K562 (cell line): Measurements from ENCODE around the gene RIMBP3C. TPM values are rescaled to one million over a fixed set of nuclear protein-coding genes. Genes with fewer than 3 reads are reported as not detected.

ENCODE experiments used
- ATAC-seq: fragments of 200-7000 bp; cut with Tn5 transposase; 3 replicates; pipeline ENCODE4 v1.9.1; 2020; ENCODE audit warnings: moderate library complexity
- BruUV-seq: library from RNA; stranded (reverse); fragments of 400-500 nt; replicated peaks from 2 replicates; lab custom pipeline; 2021; lab: Mats Ljungman, UMichigan
- CTCF ChIA-PET: fragments of 300-600 bp; formaldehyde crosslinking; extraction: SDS; loops from one replicate; lab custom pipeline; 2021; ENCODE audit warnings: low intra/inter-chr PET ratio; lab: Yijun Ruan, JAX
- POLR2A ChIA-PET: fragments of 300-600, 350-650 bp; sonication (Branson Sonifier 250); formaldehyde crosslinking; extraction: SDS; loops from one replicate; lab custom pipeline; 2021; ENCODE audit warnings: antibody characterized with exemption, inconsistent platforms; lab: Yijun Ruan, JAX
- DNase-seq, 4 experiments: peaks; one replicate each; pipeline versions ENCODE4 v3.0.0 to v3.0.0-alpha.2; 2011 to 2018; ENCODE audit warnings: low spot score in 3 of 4, mixed read lengths in 3 of 4; ENCODE audit errors: extremely low read depth in 1 of 4
- FAIRE-seq: peaks from 2 replicates; lab custom pipeline; 2011; peaks lifted over from hg19 to GRCh38; lab: Jason Lieb, UNC
- H2AFZ ChIP-seq: 2 replicates; pipeline ENCODE4 v1.6.0; 2011; ENCODE audit warnings: low read depth, low read length, control low read depth, inconsistent platforms
- H3K27ac ChIP-seq: fragments of 200-600 bp; 3 replicates; pipeline ENCODE4 v1.8.0; 2011; ENCODE audit warnings: low read depth, mild to moderate bottlenecking, control low read depth, inconsistent platforms, low read length, moderate library complexity, mixed read lengths; ENCODE audit errors: extremely low read depth
- H3K27me3 ChIP-seq, 2 experiments: fragments of 300-600 bp in 1 of 2; 2 replicates in 1 of 2; 3 replicates in 1 of 2; pipeline versions ENCODE4 v1.6.0 to v1.8.0; 2011; ENCODE audit warnings: inconsistent platforms in 2 of 2, low read length in 2 of 2, mild to moderate bottlenecking in 1 of 2, mixed read lengths in 1 of 2, moderate library complexity in 1 of 2; ENCODE audit not compliant: control insufficient read depth in 2 of 2, insufficient read depth in 2 of 2
- H3K36me3 ChIP-seq: fragments of 300-600 bp; 3 replicates; pipeline ENCODE4 v1.8.0; 2011; ENCODE audit warnings: mild to moderate bottlenecking, low read length, inconsistent platforms; ENCODE audit not compliant: control insufficient read depth, insufficient read depth
- H3K4me1 ChIP-seq, 2 experiments: fragments of 200-600 bp in 1 of 2; replicated peaks in 1 of 2; 2 replicates in 1 of 2; 3 replicates in 1 of 2; pipeline versions ENCODE4 v1.5.1 to v1.8.0; 2011; ENCODE audit warnings: inconsistent platforms in 2 of 2, low read length in 2 of 2, mild to moderate bottlenecking in 1 of 2, mixed read lengths in 1 of 2, moderate library complexity in 1 of 2; ENCODE audit not compliant: control insufficient read depth in 2 of 2, insufficient read depth in 2 of 2
- H3K4me2 ChIP-seq: 2 replicates; pipeline ENCODE4 v1.6.1; 2011; ENCODE audit warnings: low read length, control low read depth, inconsistent platforms, mixed read lengths; ENCODE audit not compliant: insufficient read depth
- H3K4me3 ChIP-seq: fragments of 200-600 bp; sonication (generic), shearing (Covaris generic); 2 replicates; pipeline ENCODE4 v1.5.1; 2016; ENCODE audit warnings: control low read depth, inconsistent platforms
- H3K79me2 ChIP-seq: fragments of 200-600 bp; 3 replicates; pipeline ENCODE4 v1.8.0; 2011; ENCODE audit warnings: low read length, inconsistent platforms; ENCODE audit not compliant: control insufficient read depth, insufficient read depth
- H3K9ac ChIP-seq, 2 experiments: 2 replicates each; pipeline versions ENCODE4 v1.6.0 to v1.6.1; 2011; ENCODE audit warnings: low read depth in 2 of 2, low read length in 2 of 2, control low read depth in 1 of 2, inconsistent platforms in 1 of 2, mild to moderate bottlenecking in 1 of 2, mixed read lengths in 1 of 2; ENCODE audit not compliant: insufficient read depth in 1 of 2
- H3K9me1 ChIP-seq: one replicate; pipeline ENCODE4 v1.6.0; 2011; ENCODE audit warnings: inconsistent platforms, mild to moderate bottlenecking, low read length, moderate library complexity; ENCODE audit not compliant: control insufficient read depth, insufficient read depth
- H3K9me3 ChIP-seq: replicated peaks from 2 replicates; pipeline ENCODE4 v1.5.1; 2011; ENCODE audit warnings: low read depth, low read length, inconsistent platforms; ENCODE audit not compliant: control insufficient read depth, insufficient read depth
- H4K20me1 ChIP-seq: replicated peaks from 2 replicates; pipeline ENCODE4 v1.6.1; 2011; ENCODE audit warnings: low read length, inconsistent platforms, mixed read lengths; ENCODE audit not compliant: control insufficient read depth, insufficient read depth
- ASH1L ChIP-seq: fragments of 450-650 bp; IDR thresholded peaks from 2 replicates; pipeline ENCODE4 v1.6.1; 2018; ENCODE audit warnings: borderline replicate concordance, mild to moderate bottlenecking, low read depth; ENCODE audit not compliant: partially characterized antibody
- MEIS2 ChIP-seq: fragments of 450-650 bp; IDR thresholded peaks from 2 replicates; pipeline ENCODE4 v1.6.1; 2014; ENCODE audit warnings: mild to moderate bottlenecking; ENCODE audit not compliant: partially characterized antibody
- POLR2AphosphoS2 ChIP-seq: IDR thresholded peaks from 2 replicates; pipeline ENCODE4 v1.6.1; 2012; ENCODE audit warnings: low read length, improper control_type of control experiment
- RBM34 ChIP-seq: fragments of 200-400 bp; formaldehyde crosslinking; IDR thresholded peaks from 2 replicates; pipeline ENCODE4 v1.6.1; 2018; ENCODE audit warnings: low read length, borderline replicate concordance; ENCODE audit not compliant: insufficient read depth
- SMARCB1 ChIP-seq: IDR thresholded peaks from 2 replicates; pipeline ENCODE4 v1.6.1; 2011; ENCODE audit warnings: improper control_type of control experiment, low read depth; ENCODE audit not compliant: insufficient read length
- ZNF12 ChIP-seq: sonication (generic); formaldehyde crosslinking; IDR thresholded peaks from 2 replicates; pipeline ENCODE4 v1.4.0; 2020; ENCODE audit warnings: mild to moderate bottlenecking, missing genetic modification reagents
- WGBS: fragments of 100-300 bp; shearing (Covaris generic); methylation state at CpG from one replicate; pipeline ENCODE4 v1.1.6; 2016; ENCODE audit warnings: low coverage, mixed read lengths; ENCODE audit not compliant: insufficient coverage; ENCODE audit errors: missing lambda C conversion rate; 5-methylcytosine and 5-hydroxymethylcytosine counted together
- in situ Hi-C: fragments of 300-500 bp; cut with MboI; formaldehyde crosslinking; loops from 4 replicates; pipeline ENCODE4 v1.15.0; 2018; ENCODE audit warnings: inconsistent platforms, mixed read lengths
- intact Hi-C: fragments of 100-400 bp; cut with micrococcal nuclease; formaldehyde crosslinking; loops from 2 replicates; pipeline ENCODE4 v1.14.2; 2022
- polyA plus RNA-seq, 8 experiments: library from polyadenylated mRNA; depleted of rRNA in 4 of 8; stranded (reverse) in 5 of 8; unstranded in 3 of 8; fragments of >200 nt; fragmentation: Nextera tagmentation in 2 of 8; fragmentation: Illumina TruSeq in 1 of 8; extraction: Ambion mirVana in 2 of 8; extraction: Trizol in 1 of 8; gene quantifications; 2 replicates each; pipeline versions ENCODE4 v1.2.1 to v1.2.3, GENCODE V29; 2011 to 2014; ENCODE audit warnings: inconsistent platforms in 1 of 8, missing spikeins in 1 of 8
- total RNA-seq, 7 experiments: library from RNA; depleted of rRNA in 6 of 7; stranded (reverse); fragments of >200 nt in 6 of 7; fragmentation: Illumina TruSeq in 2 of 7; extraction: Trizol in 2 of 7; gene quantifications; 2 replicates each; pipeline versions ENCODE4 v1.2.1 to v1.2.3, GENCODE V29; 2011 to 2021; ENCODE audit warnings: low replicate concordance in 1 of 7
- TF ChIP-seq, protein P1 (sequence below): sonication (generic); formaldehyde crosslinking; IDR thresholded peaks from 2 replicates; pipeline ENCODE4 v1.8.1; 2023; ENCODE audit warnings: mild to moderate bottlenecking, missing genetic modification reagents

The RIMBP3C gene
- total and polyA plus RNA-seq, 9 of the 15 experiments (the other 6 are each of a cell fraction or from before 2014, with no cell fraction given): 0.09 to 0.98 (median 0.17) TPM; not detected in 2

DNA sequence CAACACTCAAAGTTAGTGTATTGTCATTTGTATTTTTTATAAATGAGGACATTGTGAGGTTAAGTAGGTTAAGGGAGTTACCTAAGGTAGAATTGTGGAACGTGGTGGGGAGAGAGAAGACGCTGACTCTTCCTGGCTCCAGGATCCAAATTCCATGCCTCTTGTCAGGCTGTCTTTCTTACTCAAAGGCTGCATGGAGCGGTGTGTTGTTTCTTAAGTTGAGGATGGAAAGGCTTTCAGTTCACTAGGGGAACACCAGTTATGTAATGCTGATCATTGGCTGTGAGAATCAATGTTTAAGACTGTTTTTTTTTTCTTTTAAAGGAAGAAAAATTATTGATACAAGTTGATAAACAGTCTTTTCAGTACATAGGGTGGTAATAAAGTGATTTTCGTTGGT lies 19.1 kb upstream of the RIMBP3C start:
- ChIA-PET POLR2A (interaction anchor here (0.5 to 76.8 kb wide), 9 partner anchors 6 to 1852 kb away, joined by 3 to 4622 read pairs (median 26); partner anchors contain the start of genes CCDC116, SDF2L1 and YDJC), CTCF (no interaction called here)
- H3K4me1 ChIP-seq: peaks cover 56 to 65% of the 10 kb centered on the region in 2 experiments
- peaks cover 37% of the 10 kb centered on the region for H3K9me1 ChIP-seq
- H3K79me2 ChIP-seq: peaks cover 82% of the 10 kb centered on the region
- peak overlapping the region; percentile 72; the same call in 1 of the 2 replicates for H3K4me3 ChIP-seq
- ATAC-seq: no peak
- TF ChIP-seq RBM34 (no peak), MEIS2 (no peak), ZNF12 (CRISPR knock-in tag) (no peak), ASH1L (no peak), POLR2AphosphoS2 (peak; percentile 16; the same call in 1 of the 2 replicates), SMARCB1 (no peak)
- TF ChIP-seq, protein P1, sequence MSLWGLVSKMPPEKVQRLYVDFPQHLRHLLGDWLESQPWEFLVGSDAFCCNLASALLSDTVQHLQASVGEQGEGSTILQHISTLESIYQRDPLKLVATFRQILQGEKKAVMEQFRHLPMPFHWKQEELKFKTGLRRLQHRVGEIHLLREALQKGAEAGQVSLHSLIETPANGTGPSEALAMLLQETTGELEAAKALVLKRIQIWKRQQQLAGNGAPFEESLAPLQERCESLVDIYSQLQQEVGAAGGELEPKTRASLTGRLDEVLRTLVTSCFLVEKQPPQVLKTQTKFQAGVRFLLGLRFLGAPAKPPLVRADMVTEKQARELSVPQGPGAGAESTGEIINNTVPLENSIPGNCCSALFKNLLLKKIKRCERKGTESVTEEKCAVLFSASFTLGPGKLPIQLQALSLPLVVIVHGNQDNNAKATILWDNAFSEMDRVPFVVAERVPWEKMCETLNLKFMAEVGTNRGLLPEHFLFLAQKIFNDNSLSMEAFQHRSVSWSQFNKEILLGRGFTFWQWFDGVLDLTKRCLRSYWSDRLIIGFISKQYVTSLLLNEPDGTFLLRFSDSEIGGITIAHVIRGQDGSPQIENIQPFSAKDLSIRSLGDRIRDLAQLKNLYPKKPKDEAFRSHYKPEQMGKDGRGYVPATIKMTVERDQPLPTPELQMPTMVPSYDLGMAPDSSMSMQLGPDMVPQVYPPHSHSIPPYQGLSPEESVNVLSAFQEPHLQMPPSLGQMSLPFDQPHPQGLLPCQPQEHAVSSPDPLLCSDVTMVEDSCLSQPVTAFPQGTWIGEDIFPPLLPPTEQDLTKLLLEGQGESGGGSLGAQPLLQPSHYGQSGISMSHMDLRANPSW (CRISPR knock-in tag): peak; percentile 78; the same call in 1 of the 2 replicates
- TF ChIP-seq, all 486 proteins: peak for 2
- in situ Hi-C loops (loop anchor here (5.0 to 10.0 kb wide), 2 partner anchors 33 to 56 kb away; no protein-coding TSS in a partner anchor), intact Hi-C loops (loop anchor here (2.0 kb wide), 2 partner anchors 18 to 54 kb away; no protein-coding TSS in a partner anchor)
- no TSS peak for BruUV-seq
- H3K9ac ChIP-seq: peak overlapping the region; percentile 7 to 96; a peak in 3 of 4 replicates
- H3K9me3 ChIP-seq: no peaks in the 10 kb centered on the region
- no peaks in the 10 kb centered on the region for H3K27me3 ChIP-seq
- no peak overlapping the region for H2AFZ ChIP-seq
- peaks cover 54% of the 10 kb centered on the region for H3K36me3 ChIP-seq
- 33% methylated on average over 4 of the region's 4 CpGs for WGBS
- H3K4me2 ChIP-seq: peak overlapping the region; percentile 36
- H3K27ac ChIP-seq: 0 out of 3 replicates have a peak overlapping the region, but pooled peaks have one; percentile 0
- H4K20me1 ChIP-seq: peaks cover 70% of the 10 kb centered on the region
- DNase-seq (peak in 1 of 4 experiments; percentile 55), FAIRE-seq (no peak)
